Karpas-422 (cell line): ENCODE results near the gene LONP1. TPM values are rescaled to one million over a fixed set of nuclear protein-coding genes. Genes with fewer than 3 reads are reported as not detected.

Source experiments
- DNase-seq: peaks from one replicate; pipeline ENCODE4 v3.0.0-alpha.2; 2015
- H2AFZ ChIP-seq: fragments of 200-600 bp; sonication (generic); 2 replicates; pipeline ENCODE4 v1.6.1; 2014; ENCODE audit warnings: antibody characterized with exemption, low read length, mixed read lengths
- H3K27ac ChIP-seq: fragments of 200-600 bp; sonication (generic); 2 replicates; pipeline ENCODE4 v1.5.1; 2014; ENCODE audit warnings: mild to moderate bottlenecking, low read length, moderate library complexity
- H3K27me3 ChIP-seq: fragments of 200-600 bp; sonication (generic); 2 replicates; pipeline ENCODE4 v1.6.1; 2014; ENCODE audit warnings: low read length, mixed read lengths
- H3K36me3 ChIP-seq: fragments of 200-600 bp; sonication (generic); 2 replicates; pipeline ENCODE4 v1.6.1; 2014; ENCODE audit warnings: low read length, mixed read lengths; ENCODE audit not compliant: insufficient read depth
- H3K4me1 ChIP-seq: fragments of 200-600 bp; sonication (generic); 2 replicates; pipeline ENCODE4 v1.6.1; 2014; ENCODE audit warnings: mild to moderate bottlenecking, low read length, mixed read lengths
- H3K4me2 ChIP-seq: fragments of 200-600 bp; sonication (generic); 2 replicates; pipeline ENCODE4 v1.6.1; 2014; ENCODE audit warnings: low read length, low read depth, mild to moderate bottlenecking; ENCODE audit not compliant: poor library complexity, severe bottlenecking
- H3K4me3 ChIP-seq: fragments of 200-600 bp; sonication (generic); 2 replicates; pipeline ENCODE4 v1.5.1; 2014; ENCODE audit warnings: mild to moderate bottlenecking, antibody characterized with exemption, low read length, mixed read lengths
- H3K79me2 ChIP-seq: fragments of 200-600 bp; sonication (generic); 2 replicates; pipeline ENCODE4 v1.6.1; 2014; ENCODE audit warnings: mild to moderate bottlenecking, low read length, mixed read lengths
- H3K9ac ChIP-seq: fragments of 200-600 bp; sonication (generic); 2 replicates; pipeline ENCODE4 v1.6.0; 2014; ENCODE audit warnings: low read length
- H3K9me2 ChIP-seq: fragments of 200-600 bp; sonication (generic), shearing (Covaris generic); replicated peaks from 2 replicates; pipeline ENCODE4 v1.6.0; 2014; ENCODE audit warnings: mild to moderate bottlenecking, low read length, moderate library complexity; ENCODE audit not compliant: insufficient read depth
- H3K9me3 ChIP-seq: fragments of 300-700, 200-600 bp; sonication (generic); 2 replicates; pipeline ENCODE4 v1.6.1; 2014; ENCODE audit warnings: low read length, mixed read lengths
- H4K20me1 ChIP-seq: fragments of 200-600 bp; sonication (generic); 2 replicates; pipeline ENCODE4 v1.6.1; 2014; ENCODE audit warnings: mild to moderate bottlenecking, antibody characterized with exemption, low read length, low read depth; ENCODE audit not compliant: insufficient read depth
- total RNA-seq: library from RNA; depleted of rRNA; stranded (reverse); fragments of >200 nt; shearing (Covaris generic); gene quantifications from 2 replicates; pipeline ENCODE4 v1.2.3, GENCODE V29; 2014; ENCODE audit warnings: low replicate concordance

LONP1 gene
- total RNA-seq, 1 experiment from 2014 or later: 65.7 TPM

DNA sequence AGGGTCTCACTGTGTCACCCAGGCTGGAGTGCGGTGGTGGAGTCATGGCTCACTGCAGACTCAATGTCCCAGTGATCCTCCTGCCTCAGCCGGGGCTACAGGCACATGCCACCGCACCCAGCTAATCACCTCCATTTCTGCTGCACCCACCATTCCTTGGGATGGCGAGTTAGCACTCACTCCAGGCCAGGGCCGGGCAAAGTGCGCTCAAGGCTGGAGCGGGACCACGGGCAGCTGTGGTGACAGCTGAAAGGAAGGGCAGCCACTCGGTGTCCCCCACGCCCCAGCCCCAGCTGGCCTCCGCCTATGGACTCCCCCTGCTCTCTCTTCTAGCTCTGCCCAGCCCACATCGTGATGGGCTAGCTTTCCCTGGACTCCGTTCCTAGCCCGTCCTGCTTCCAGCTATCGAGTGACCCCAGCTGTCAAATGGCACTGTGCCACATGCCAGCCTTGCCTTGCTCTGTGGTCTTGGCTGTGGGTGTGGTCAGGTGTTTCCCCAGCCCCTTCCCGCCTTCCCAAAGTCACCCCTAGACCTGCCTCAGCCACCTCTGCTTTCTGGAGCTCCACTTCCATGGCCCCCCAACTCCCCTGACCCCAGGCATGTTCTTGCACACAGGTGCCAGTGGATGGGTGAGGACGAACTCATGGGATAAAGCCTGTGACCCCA lies 43.7 kb downstream of the LONP1 start:
- Histone ChIP-seq H3K4me2 (no peak overlapping the region), H3K79me2 (no peaks in the 10 kb centered on the region), H3K9me2 (no peaks in the 10 kb centered on the region), H3K4me1 (peaks cover 13% of the 10 kb centered on the region), H2AFZ (no peak overlapping the region), H3K9me3 (no peaks in the 10 kb centered on the region), H4K20me1 (no peaks in the 10 kb centered on the region), H3K9ac (no peak overlapping the region), H3K27ac (no peak overlapping the region), H3K4me3 (no peak overlapping the region), H3K36me3 (peaks cover 6% of the 10 kb centered on the region; the same call in 1 of the 2 replicates), H3K27me3 (no peaks in the 10 kb centered on the region)
- no peak for DNase-seq

DNA sequence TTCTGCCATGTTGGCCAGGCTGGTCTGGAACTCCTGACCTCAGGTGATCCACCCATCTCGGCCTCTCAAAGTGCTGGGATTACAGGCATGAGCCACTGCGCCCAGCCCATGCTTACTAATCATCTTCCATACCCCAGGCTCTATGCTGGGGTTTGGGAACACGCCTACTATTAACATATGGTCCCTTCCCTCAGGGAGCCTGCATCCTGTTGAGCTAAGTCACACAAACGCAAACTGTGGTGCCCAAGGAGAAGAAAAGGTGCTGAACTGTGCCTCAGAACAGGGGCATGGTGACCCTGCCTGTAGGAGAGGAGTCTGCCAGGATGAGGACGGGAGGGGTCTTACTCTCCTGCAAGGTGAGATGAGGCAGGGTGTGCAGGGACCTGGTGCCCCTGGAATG lies 45.2 kb downstream of the LONP1 start:
- Histone ChIP-seq H3K27ac (no peak overlapping the region), H3K36me3 (peaks cover 7% of the 10 kb centered on the region; the same call in 1 of the 2 replicates), H3K4me3 (no peak overlapping the region), H3K4me2 (no peak overlapping the region), H3K27me3 (no peaks in the 10 kb centered on the region), H3K9me3 (no peaks in the 10 kb centered on the region), H3K9ac (no peak overlapping the region), H3K4me1 (peaks cover 6% of the 10 kb centered on the region), H2AFZ (no peak overlapping the region), H3K79me2 (no peaks in the 10 kb centered on the region), H3K9me2 (no peaks in the 10 kb centered on the region), H4K20me1 (no peaks in the 10 kb centered on the region)
- DNase-seq: no peak

DNA sequence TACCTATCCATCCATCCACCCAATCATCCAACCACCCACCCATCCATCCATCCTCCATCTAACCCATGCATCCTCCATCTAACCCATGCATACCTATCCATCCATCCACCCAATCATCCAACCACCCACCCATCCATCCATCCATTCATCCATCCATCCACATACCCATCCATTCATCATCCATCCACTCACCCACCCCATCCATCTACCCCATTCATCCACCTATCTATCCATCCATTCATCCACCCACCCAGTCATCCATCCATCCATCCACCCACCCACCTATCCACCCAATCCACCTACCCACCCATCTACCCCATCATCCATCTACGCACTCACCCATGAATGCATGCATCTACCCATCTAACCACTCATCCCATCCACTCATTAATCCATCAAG lies 46.2 kb downstream of the LONP1 start:
- no peaks in the 10 kb centered on the region for H3K9me3 ChIP-seq
- H3K36me3 ChIP-seq: peaks cover 17% of the 10 kb centered on the region
- no peaks in the 10 kb centered on the region for H3K4me1 ChIP-seq
- H3K27ac ChIP-seq: no peak overlapping the region
- no peak overlapping the region for H2AFZ ChIP-seq
- H3K9ac ChIP-seq: no peak overlapping the region
- H3K27me3 ChIP-seq: no peaks in the 10 kb centered on the region
- H3K79me2 ChIP-seq: no peaks in the 10 kb centered on the region
- H4K20me1 ChIP-seq: no peaks in the 10 kb centered on the region
- no peak overlapping the region for H3K4me3 ChIP-seq
- no peak overlapping the region for H3K4me2 ChIP-seq
- DNase-seq: no peak
- no peaks in the 10 kb centered on the region for H3K9me2 ChIP-seq

DNA sequence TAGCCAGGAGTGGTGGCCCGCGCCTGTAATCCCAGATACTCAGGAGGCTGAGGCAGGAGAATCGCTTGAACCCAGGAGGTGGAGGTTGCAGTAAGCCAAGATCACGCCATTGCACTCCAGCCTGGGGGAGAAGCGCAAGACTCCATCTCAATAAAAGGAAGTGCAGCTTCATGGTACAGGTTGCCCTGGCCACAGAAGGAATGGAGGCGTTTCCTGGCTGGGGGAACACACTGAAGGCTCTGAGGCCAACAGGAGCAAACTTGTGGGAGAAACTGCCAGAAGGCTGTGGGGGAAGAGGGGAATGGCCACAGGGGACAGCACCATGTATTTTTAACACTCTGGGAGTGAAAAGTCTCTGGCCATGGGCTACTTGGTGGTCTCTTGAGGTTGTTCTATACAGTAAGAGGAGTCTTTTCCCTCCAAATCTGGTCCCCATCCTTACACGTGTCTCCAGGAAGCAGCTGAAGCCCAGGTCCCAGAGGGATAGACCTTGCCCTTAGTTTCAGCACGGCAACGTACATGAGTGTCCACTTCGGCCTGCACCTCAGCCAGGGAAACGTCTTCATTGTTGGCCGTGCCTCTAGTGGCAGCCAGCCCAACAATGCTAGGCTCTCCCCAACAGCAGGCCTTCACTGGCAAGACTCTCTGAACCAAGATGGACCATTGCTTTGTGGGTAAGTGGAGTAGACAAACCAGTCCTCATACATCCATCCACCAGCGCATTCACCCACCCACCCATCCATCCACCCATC lies 47.1 kb downstream of the LONP1 start:
- no peak overlapping the region for H3K4me2 ChIP-seq
- H3K9ac ChIP-seq: no peak overlapping the region
- H3K9me3 ChIP-seq: no peaks in the 10 kb centered on the region
- no peak for DNase-seq
- H3K79me2 ChIP-seq: no peaks in the 10 kb centered on the region
- H2AFZ ChIP-seq: no peak overlapping the region
- H3K36me3 ChIP-seq: peaks cover 18% of the 10 kb centered on the region
- H3K4me3 ChIP-seq: no peak overlapping the region
- H3K27ac ChIP-seq: no peak overlapping the region
- no peaks in the 10 kb centered on the region for H3K27me3 ChIP-seq
- H3K4me1 ChIP-seq: no peaks in the 10 kb centered on the region
- H3K9me2 ChIP-seq: no peaks in the 10 kb centered on the region
- H4K20me1 ChIP-seq: no peaks in the 10 kb centered on the region

DNA sequence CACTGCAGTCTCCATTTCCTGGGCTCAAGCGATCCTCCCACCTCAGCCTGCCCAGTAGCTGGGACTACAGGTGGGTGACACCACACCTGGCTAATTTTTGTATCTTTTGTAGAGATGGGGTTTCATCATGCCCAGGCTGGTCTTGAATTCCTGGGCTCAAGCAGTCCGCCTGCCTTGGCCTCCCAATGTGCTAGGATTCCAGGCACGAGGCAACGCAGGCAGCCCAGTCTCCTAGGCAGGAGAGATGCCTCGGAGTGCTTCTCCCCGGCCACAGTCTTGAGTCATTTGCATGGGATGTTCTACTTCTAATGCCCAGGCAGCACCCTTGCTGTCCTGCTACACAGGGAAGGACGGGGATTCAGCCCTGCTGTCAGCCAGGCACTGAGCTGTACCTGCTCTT lies 48.3 kb downstream of the LONP1 start:
- Histone ChIP-seq H3K4me3 (no peak overlapping the region), H3K9me3 (no peaks in the 10 kb centered on the region), H2AFZ (no peak overlapping the region), H3K79me2 (0 out of 2 replicates have a peak, but pooled peaks cover 4% of the 10 kb centered on the region), H3K27ac (no peak overlapping the region), H3K4me2 (no peak overlapping the region), H3K9me2 (no peaks in the 10 kb centered on the region), H3K36me3 (peaks cover 29% of the 10 kb centered on the region), H4K20me1 (peaks cover 4% of the 10 kb centered on the region; the same call in 1 of the 2 replicates), H3K9ac (no peak overlapping the region), H3K27me3 (no peaks in the 10 kb centered on the region), H3K4me1 (no peaks in the 10 kb centered on the region)
- DNase-seq: no peak

DNA sequence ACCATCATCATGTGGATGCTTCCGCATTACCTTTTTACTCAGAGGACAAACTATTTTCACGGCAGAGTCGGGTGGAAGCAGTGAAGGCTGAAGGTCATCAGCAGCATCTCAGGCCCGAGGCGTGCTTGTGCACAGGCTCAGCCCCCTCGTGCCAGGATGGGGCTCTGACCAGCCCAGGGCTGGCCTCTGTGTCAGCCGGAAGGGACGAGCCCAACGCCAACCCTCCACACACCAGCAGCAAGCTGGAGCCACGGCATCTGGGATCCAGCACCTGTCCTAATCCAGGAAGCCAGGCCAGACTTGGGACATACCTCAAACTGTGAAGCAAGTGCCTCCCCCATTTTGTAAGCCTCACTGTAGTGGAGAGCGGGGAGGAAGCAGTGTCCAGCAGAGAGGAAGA lies 50.7 kb downstream of the LONP1 start:
- no peaks in the 10 kb centered on the region for H3K27me3 ChIP-seq
- no peaks in the 10 kb centered on the region for H3K9me3 ChIP-seq
- peaks cover 4% of the 10 kb centered on the region; the same call in 1 of the 2 replicates for H4K20me1 ChIP-seq
- peaks cover 50% of the 10 kb centered on the region for H3K36me3 ChIP-seq
- H2AFZ ChIP-seq: no peak overlapping the region
- H3K79me2 ChIP-seq: 0 out of 2 replicates have a peak, but pooled peaks cover 4% of the 10 kb centered on the region
- H3K4me2 ChIP-seq: no peak overlapping the region
- no peak for DNase-seq
- no peaks in the 10 kb centered on the region for H3K4me1 ChIP-seq
- H3K4me3 ChIP-seq: no peak overlapping the region
- no peak overlapping the region for H3K9ac ChIP-seq
- no peak overlapping the region for H3K27ac ChIP-seq
- H3K9me2 ChIP-seq: no peaks in the 10 kb centered on the region

DNA sequence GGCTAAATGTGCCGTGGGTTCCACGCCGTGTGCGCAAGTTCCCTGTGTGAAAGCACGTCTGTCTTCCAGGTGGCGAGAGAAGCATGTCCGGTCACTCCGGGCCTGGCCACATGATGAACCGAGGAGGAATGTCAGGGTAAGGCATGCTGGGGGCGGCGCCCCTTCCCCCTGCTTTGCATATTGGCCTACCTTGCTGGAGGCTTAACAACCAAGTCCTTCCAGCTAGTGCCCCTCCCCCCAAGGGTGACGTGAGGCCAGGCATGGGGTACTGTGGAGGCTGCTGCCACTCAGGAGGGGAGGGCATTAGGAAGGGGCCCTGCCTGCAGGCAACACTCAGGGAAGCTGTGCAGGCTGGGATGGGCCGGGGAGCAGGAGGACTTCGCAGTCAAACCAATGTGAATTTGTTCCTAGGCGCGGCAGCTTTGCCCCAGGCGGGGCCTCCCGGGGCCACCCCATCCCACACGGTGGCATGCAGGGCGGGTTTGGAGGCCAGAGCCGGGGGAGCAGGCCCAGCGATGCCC lies 52.1 kb downstream of the LONP1 start:
- no peak overlapping the region for H3K4me2 ChIP-seq
- H2AFZ ChIP-seq: no peak overlapping the region
- H3K4me3 ChIP-seq: no peak overlapping the region
- no peak overlapping the region for H3K27ac ChIP-seq
- no peaks in the 10 kb centered on the region for H3K9me2 ChIP-seq
- no peaks in the 10 kb centered on the region for H3K27me3 ChIP-seq
- peaks cover 59% of the 10 kb centered on the region for H3K36me3 ChIP-seq
- no peaks in the 10 kb centered on the region for H3K4me1 ChIP-seq
- no peak for DNase-seq
- no peak overlapping the region for H3K9ac ChIP-seq
- no peaks in the 10 kb centered on the region for H3K9me3 ChIP-seq
- H4K20me1 ChIP-seq: peaks cover 10% of the 10 kb centered on the region; the same call in 1 of the 2 replicates
- H3K79me2 ChIP-seq: peaks cover 7% of the 10 kb centered on the region; the same call in 1 of the 2 replicates

DNA sequence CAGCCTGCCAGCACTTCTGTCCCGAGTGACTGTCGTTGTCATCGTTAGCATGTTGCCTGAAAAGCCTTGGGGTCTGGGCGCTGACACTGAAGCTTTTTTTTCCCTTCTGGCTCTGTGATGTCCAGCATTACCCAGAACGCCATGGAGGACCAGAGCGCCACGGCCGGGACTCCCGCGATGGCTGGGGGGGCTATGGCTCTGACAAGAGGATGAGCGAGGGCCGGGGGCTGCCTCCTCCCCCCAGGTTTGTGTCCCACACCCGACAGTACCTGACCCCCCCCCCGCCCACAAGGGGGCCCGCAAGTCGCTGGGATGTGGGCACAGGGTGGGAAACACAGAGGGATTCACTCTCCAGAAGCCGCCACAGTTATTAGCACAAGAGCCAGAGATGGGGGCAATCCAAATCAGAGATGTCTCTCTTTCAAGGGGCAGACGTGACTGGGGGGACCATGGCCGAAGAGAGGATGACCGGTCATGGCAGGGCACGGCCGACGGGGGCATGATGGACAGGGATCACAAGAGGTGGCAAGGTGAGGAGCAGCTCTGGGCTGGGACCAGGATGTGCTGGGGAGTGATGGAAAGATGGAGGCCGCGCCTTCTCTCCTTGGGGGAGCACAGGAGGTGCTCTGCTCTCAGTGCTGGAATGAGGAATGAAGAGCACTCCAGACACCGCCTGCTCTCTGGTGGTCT lies 52.9 kb downstream of the LONP1 start:
- H3K4me3 ChIP-seq: no peak overlapping the region
- no peak overlapping the region for H3K9ac ChIP-seq
- DNase-seq: no peak
- no peaks in the 10 kb centered on the region for H3K4me1 ChIP-seq
- H3K79me2 ChIP-seq: peaks cover 7% of the 10 kb centered on the region; the same call in 1 of the 2 replicates
- no peaks in the 10 kb centered on the region for H3K27me3 ChIP-seq
- no peak overlapping the region for H3K4me2 ChIP-seq
- no peaks in the 10 kb centered on the region for H3K9me2 ChIP-seq
- H3K9me3 ChIP-seq: no peaks in the 10 kb centered on the region
- H3K27ac ChIP-seq: no peak overlapping the region
- H4K20me1 ChIP-seq: peaks cover 10% of the 10 kb centered on the region; the same call in 1 of the 2 replicates
- H3K36me3 ChIP-seq: peaks cover 59% of the 10 kb centered on the region
- H2AFZ ChIP-seq: no peak overlapping the region
